Keratinocyte (primary cell): ENCODE results near the gene UBA52. TPM values are rescaled to one million over a fixed set of nuclear protein-coding genes. Genes with fewer than 3 reads are reported as not detected.

Source experiments
- DNase-seq: peaks from one replicate; pipeline ENCODE4 v3.0.0-alpha.2; 2011; ENCODE audit warnings: low read depth, missing footprints, low spot score
- FAIRE-seq: peaks from 2 replicates; lab custom pipeline; 2011; peaks lifted over from hg19 to GRCh38; lab: Jason Lieb, UNC
- H2AFZ ChIP-seq: 2 replicates; pipeline ENCODE4 v1.6.0; 2012; ENCODE audit warnings: low read length, control low read depth, inconsistent platforms; ENCODE audit not compliant: control insufficient read depth
- H3K27ac ChIP-seq: 2 replicates; pipeline ENCODE4 v1.5.1; 2011; ENCODE audit warnings: low read length; ENCODE audit not compliant: control insufficient read depth, insufficient read depth
- H3K27me3 ChIP-seq: 3 replicates; pipeline ENCODE4 v1.6.0; 2011; ENCODE audit warnings: low read length; ENCODE audit not compliant: control insufficient read depth, insufficient read depth; ENCODE audit errors: extremely low read depth
- H3K36me3 ChIP-seq, 2 experiments: 2 replicates in 1 of 2; 3 replicates in 1 of 2; pipeline ENCODE4 v1.5.1; 2011; ENCODE audit warnings: low read length in 2 of 2, mild to moderate bottlenecking in 1 of 2; ENCODE audit not compliant: control insufficient read depth in 2 of 2, insufficient read depth in 2 of 2; ENCODE audit errors: extremely low read depth in 1 of 2
- H3K4me1 ChIP-seq: 3 replicates; pipeline ENCODE4 v1.5.1; 2011; ENCODE audit warnings: low read length; ENCODE audit not compliant: control insufficient read depth, insufficient read depth; ENCODE audit errors: extremely low read depth
- H3K4me2 ChIP-seq: 3 replicates; pipeline ENCODE4 v1.6.0; 2011; ENCODE audit warnings: low read depth, low read length; ENCODE audit not compliant: control insufficient read depth, insufficient read depth; ENCODE audit errors: extremely low read depth
- H3K4me3 ChIP-seq, 3 experiments: fragments of 200-600 bp in 1 of 3; sonication (generic) in 1 of 3; 2 replicates in 2 of 3; 3 replicates in 1 of 3; pipeline ENCODE4 v1.5.1; 2011 to 2016; ENCODE audit warnings: low read length in 3 of 3, mild to moderate bottlenecking in 3 of 3, control low read depth in 2 of 3, inconsistent platforms in 1 of 3, low read depth in 1 of 3, mixed read lengths in 1 of 3, mixed run types in 1 of 3, moderate library complexity in 1 of 3; ENCODE audit not compliant: control insufficient read depth in 2 of 3, insufficient read depth in 2 of 3; ENCODE audit errors: extremely low read depth in 1 of 3
- H3K79me2 ChIP-seq: 2 replicates; pipeline ENCODE4 v1.6.0; 2012; ENCODE audit warnings: low read length; ENCODE audit not compliant: control insufficient read depth, insufficient read depth
- H3K9ac ChIP-seq: 3 replicates; pipeline ENCODE4 v1.6.0; 2011; ENCODE audit warnings: low read length; ENCODE audit not compliant: control insufficient read depth, insufficient read depth; ENCODE audit errors: extremely low read depth
- H3K9me1 ChIP-seq: 3 replicates; pipeline ENCODE4 v1.6.0; 2011; ENCODE audit warnings: low read length; ENCODE audit not compliant: control insufficient read depth, insufficient read depth; ENCODE audit errors: extremely low read depth
- H3K9me3 ChIP-seq: 2 replicates; pipeline ENCODE4 v1.5.1; 2012; ENCODE audit warnings: low read depth, low read length; ENCODE audit not compliant: control insufficient read depth
- H4K20me1 ChIP-seq: 3 replicates; pipeline ENCODE4 v1.6.0; 2011; ENCODE audit warnings: low read length; ENCODE audit not compliant: control insufficient read depth, insufficient read depth; ENCODE audit errors: extremely low read depth
- CTCF ChIP-seq, 3 experiments: IDR thresholded peaks in 1 of 3; conservative IDR thresholded peaks in 1 of 3; optimal IDR thresholded peaks in 1 of 3; 2 replicates in 2 of 3; 3 replicates in 1 of 3; pipeline versions ENCODE3 to v1.5.1; 2011; ENCODE audit warnings: low read length in 3 of 3, mild to moderate bottlenecking in 3 of 3, moderate library complexity in 2 of 3, control low read depth in 1 of 3, inconsistent platforms in 1 of 3; ENCODE audit not compliant: insufficient read depth in 2 of 3; ENCODE audit errors: extremely low read depth in 1 of 3
- EZH2 ChIP-seq: IDR thresholded peaks from one replicate; pipeline ENCODE4 v1.6.1; 2012; ENCODE audit warnings: inconsistent platforms, mild to moderate bottlenecking, low read length, moderate library complexity
- dilution Hi-C: fragments of 300-500 bp; cut with MboI; formaldehyde crosslinking; loops from one replicate; pipeline ENCODE4 v1.7.0; 2020; ENCODE audit warnings: low sequenced_read_pairs; ENCODE audit not compliant: extremely low pct_ligation_motif_present
- polyA plus RNA-seq, 5 experiments: library from polyadenylated mRNA; depleted of rRNA in 3 of 5; stranded (reverse) in 3 of 5; stranded (forward) in 1 of 5; unstranded in 1 of 5; fragments of >200 nt; gene quantifications; 1 replicate in 1 of 5; 2 replicates in 3 of 5; 3 replicates in 1 of 5; pipeline versions ENCODE4 v1.2.1 to v1.2.3, GENCODE V29; 2011 to 2012; ENCODE audit warnings: missing spikeins in 2 of 5, low read depth in 1 of 5, low replicate concordance in 1 of 5

UBA52 gene
- polyA plus RNA-seq, 1 donor (not counting 4 experiments of a cell fraction or from before 2014, with no cell fraction given): 1,376 TPM

DNA sequence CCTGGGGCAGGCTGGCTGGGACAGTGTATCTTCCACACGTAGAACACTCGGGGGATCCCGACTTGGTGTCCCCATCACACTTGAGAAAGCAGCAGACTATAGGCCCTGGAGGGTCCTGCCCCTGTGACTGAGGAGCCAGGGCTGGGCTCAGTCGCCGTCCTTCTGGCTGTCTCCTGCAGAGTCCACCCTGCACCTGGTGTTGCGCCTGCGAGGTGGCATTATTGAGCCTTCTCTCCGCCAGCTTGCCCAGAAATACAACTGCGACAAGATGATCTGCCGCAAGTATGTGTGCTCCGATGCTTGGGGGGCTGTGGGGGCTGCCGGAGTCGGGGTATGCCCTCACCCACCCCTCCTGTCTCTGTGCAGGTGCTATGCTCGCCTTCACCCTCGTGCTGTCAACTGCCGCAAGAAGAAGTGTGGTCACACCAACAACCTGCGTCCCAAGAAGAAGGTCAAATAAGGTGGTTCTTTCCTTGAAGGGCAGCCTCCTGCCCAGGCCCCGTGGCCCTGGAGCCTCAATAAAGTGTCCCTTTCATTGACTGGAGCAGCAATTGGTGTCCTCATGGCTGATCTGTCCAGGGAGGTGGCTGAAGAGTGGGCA, 3.1 kb downstream of the UBA52 start:
- H2AFZ ChIP-seq: no peak overlapping the region
- FAIRE-seq (no peak), DNase-seq (no peak)
- H3K9me1 ChIP-seq: peaks cover 3% of the 10 kb centered on the region
- no peak overlapping the region for H3K4me3 ChIP-seq
- H3K9me3 ChIP-seq: no peaks in the 10 kb centered on the region
- peaks cover 11% of the 10 kb centered on the region for H3K4me1 ChIP-seq
- no peaks in the 10 kb centered on the region for H3K27me3 ChIP-seq
- no peak overlapping the region for H3K27ac ChIP-seq
- no peak overlapping the region for H3K9ac ChIP-seq
- TF ChIP-seq CTCF (optimal IDR thresholded peaks at IDR 0.05 in 1 of 3, IDR thresholded peaks at IDR 0.05 in 1 of 3, conservative IDR thresholded peaks at IDR 0.05 in 1 of 3; ENCODE audit: extremely low read depth in 1 of 3, insufficient read depth in 2 of 3, low read length in 3 of 3) (no peak), EZH2 (no peak)
- H3K79me2 ChIP-seq: peaks cover 36% of the 10 kb centered on the region
- H4K20me1 ChIP-seq: peaks cover 13% of the 10 kb centered on the region
- H3K4me2 ChIP-seq: no peak overlapping the region
- H3K36me3 ChIP-seq: peaks cover 30 to 44% of the 10 kb centered on the region in 2 experiments
- dilution Hi-C loops: no loop called here

- peaks cover 30 to 39% of the 10 kb centered on the region in 2 experiments for H3K36me3 ChIP-seq
- peaks cover 3% of the 10 kb centered on the region for H3K9me1 ChIP-seq
- no peak for TF ChIP-seq CTCF (optimal IDR thresholded peaks at IDR 0.05 in 1 of 3, IDR thresholded peaks at IDR 0.05 in 1 of 3, conservative IDR thresholded peaks at IDR 0.05 in 1 of 3; ENCODE audit: extremely low read depth in 1 of 3, insufficient read depth in 2 of 3, low read length in 3 of 3)
- no peak for TF ChIP-seq EZH2
- no peak overlapping the region for H3K9ac ChIP-seq
- peaks cover 13% of the 10 kb centered on the region for H4K20me1 ChIP-seq
- H3K4me1 ChIP-seq: peaks cover 11% of the 10 kb centered on the region
- no peak overlapping the region for H3K4me2 ChIP-seq
- H3K4me3 ChIP-seq: no peak overlapping the region
- H3K27me3 ChIP-seq: no peaks in the 10 kb centered on the region
- FAIRE-seq (no peak), DNase-seq (no peak)
- no peak overlapping the region for H3K27ac ChIP-seq
- dilution Hi-C loops: no loop called here
- H2AFZ ChIP-seq: no peak overlapping the region
- peaks cover 36% of the 10 kb centered on the region for H3K79me2 ChIP-seq
- H3K9me3 ChIP-seq: no peaks in the 10 kb centered on the region
Observed at GRCh38 chr19:18576383-18576782, 4.7 kb downstream of the UBA52 start.
